NCI-H82 (cell line): ENCODE data around the gene VRTN.
"Not testable (repeated sequence)": the region's sequence is repeated elsewhere in the genome, so short reads cannot be mapped to it uniquely, and the experiment has no call there.

Source experiments
- DNase-seq: peaks from one replicate; lab custom pipeline; 2025; lab: John Stamatoyannopoulos, UW

VRTN gene

GRCh38 chr14:74348735-74349463 is 628 bp downstream of the VRTN start:
- DNase-seq, result no peak

- DNase-seq, result no peak
These were observed 1.5 kb downstream of the VRTN start for GRCh38 chr14:74349757-74350156.

- DNase-seq, result no peak
These were observed 2.1 kb downstream of the VRTN start for GRCh38 chr14:74350211-74350927.

- no peak for DNase-seq
These were observed 2.7 kb downstream of the VRTN start for GRCh38 chr14:74350928-74351323.

GRCh38 chr14:74356892-74357575 is 8.8 kb downstream of the VRTN start:
- DNase-seq, result no peak

GRCh38 chr14:74357585-74357984 is 9.3 kb downstream of the VRTN start:
- no peak for DNase-seq

GRCh38 chr14:74358176-74358829 is 10.0 kb downstream of the VRTN start:
- DNase-seq, result no peak

GRCh38 chr14:74360163-74360562 is 11.9 kb downstream of the VRTN start:
- no peak for DNase-seq

GRCh38 chr14:74362361-74362915 is 14.2 kb downstream of the VRTN start:
- DNase-seq, result peak; percentile 87

GRCh38 chr14:74364271-74364880 is 16.1 kb downstream of the VRTN start:
- DNase-seq, result no peak

- DNase-seq, result no peak
These were observed 19.8 kb downstream of the VRTN start for GRCh38 chr14:74368026-74368425.

GRCh38 chr14:74368441-74368840 is 20.2 kb downstream of the VRTN start:
- no peak for DNase-seq

- DNase-seq, result no peak
These were observed 29.9 kb downstream of the VRTN start for GRCh38 chr14:74377976-74378690.

GRCh38 chr14:74380172-74380571 is 31.9 kb downstream of the VRTN start:
- no peak for DNase-seq

GRCh38 chr14:74380845-74381244 is 32.6 kb downstream of the VRTN start:
- no peak for DNase-seq

- DNase-seq, result not testable (repeated sequence)
These were observed 33.3 kb downstream of the VRTN start for GRCh38 chr14:74381571-74381970.

GRCh38 chr14:74382231-74382630 is 34.0 kb downstream of the VRTN start:
- DNase-seq, result no peak

- DNase-seq, result no peak
These were observed 41.7 kb downstream of the VRTN start for GRCh38 chr14:74389980-74390379.

GRCh38 chr14:74390505-74390904 is 42.2 kb downstream of the VRTN start:
- not testable (repeated sequence) for DNase-seq

- DNase-seq, result no peak
These were observed 43.2 kb downstream of the VRTN start for GRCh38 chr14:74391479-74391878.
